ENCODE measurements around the gene PADI4.

Gene PADI4

DNA sequence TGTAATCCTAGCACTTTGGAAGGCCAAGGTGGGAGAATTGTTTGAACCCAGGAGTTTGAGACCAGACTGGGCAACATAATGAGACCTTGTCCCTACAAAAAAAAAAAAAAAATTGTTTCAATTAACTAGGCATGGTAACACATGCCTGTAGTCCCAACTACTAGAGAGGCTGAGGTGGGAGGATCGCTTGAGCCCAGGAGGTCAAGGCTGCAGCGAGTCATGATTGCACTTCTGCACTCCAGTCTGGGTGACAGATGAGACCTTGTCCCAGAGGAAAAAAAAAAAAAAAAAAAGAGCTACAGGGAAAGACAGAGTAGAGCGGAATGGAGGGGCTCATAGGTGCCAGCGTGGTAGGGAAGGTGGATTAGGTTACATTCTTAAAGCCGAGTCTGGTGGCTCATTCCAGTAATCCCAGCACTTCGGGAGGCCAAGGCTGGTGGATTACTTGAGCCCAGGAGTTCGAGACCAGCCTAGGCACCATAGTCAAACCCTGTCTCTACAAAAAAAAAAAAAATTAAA is 43.0 kb downstream of the PADI4 start:
- no peak for DNase-seq

DNA sequence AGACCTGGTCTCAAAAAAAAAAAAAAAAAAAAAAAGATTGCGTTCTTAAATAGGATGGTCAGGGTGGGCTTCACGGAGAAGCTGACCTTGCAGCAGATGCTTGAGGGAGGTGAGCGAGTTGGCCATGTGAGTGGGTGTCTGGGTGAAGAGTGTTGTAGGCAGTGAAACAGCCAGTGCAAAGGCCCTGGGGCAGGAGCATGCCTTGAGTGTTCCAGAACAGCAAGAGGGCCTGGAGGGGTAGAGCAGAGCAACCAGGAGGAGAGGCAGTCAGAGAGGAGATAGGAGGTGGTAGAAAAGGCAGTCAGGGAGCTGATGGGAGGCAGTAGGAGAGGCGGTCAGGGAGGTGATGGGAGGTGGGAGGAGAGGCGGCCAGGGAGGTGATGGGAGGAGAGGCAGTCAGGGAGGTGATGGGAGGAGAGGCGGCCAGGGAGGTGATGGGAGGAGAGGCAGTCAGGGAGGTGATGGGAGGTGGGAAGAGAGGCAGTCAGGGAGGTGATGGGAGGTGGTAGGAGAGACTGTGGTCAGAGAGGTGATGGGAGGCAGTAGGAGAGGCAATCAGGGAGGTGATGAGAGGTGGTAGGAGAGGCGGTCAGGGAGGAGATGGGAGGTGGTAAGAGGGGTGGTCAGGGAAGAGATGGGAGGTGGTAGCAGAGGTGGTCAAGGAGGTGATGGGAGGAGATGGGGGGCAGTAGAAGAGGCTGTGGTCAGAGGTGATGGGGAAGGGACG is 43.8 kb downstream of the PADI4 start:
- DNase-seq: no peak

DNA sequence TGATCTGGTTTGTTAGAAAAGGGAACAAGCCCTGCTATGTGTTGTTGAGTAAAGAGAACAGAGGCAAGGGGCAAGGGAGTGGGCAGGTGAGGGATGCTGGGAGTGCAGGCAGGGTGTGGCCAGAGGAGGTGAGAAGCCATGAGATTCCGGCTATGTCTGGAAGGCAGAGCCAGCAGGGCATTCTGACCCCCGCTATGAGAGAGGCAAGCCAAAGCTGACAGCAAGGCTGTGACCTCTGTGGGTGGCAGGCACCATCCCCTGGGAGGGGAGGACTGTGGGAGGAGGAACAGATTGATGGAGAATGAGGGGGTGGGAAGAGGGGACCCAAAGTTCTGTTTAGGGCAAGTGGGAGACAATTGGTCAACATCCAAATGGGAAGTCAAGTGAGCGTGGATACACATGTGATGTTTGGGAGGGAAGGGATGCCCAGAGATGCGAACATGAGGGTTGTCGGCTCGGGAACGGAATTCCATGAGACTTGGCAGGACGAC is 44.5 kb downstream of the PADI4 start:
- no peak for DNase-seq

DNA sequence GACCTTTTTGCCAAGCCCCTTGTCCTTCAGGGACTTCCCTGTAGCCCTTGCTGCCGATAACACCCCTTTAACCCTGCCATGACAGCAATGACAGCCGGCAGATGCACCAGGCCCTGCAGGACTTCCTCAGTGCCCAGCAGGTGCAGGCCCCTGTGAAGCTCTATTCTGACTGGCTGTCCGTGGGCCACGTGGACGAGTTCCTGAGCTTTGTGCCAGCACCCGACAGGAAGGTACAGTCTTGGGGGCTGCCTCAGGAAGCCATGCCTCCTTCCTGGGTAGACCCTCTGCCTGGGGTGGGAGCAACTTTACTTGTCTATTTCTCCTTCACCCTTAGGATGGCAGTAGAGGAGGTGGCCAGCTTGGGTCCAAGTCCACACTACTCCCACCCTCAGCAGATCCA is 47.9 kb downstream of the PADI4 start:
- peak; percentile 43 for DNase-seq

DNA sequence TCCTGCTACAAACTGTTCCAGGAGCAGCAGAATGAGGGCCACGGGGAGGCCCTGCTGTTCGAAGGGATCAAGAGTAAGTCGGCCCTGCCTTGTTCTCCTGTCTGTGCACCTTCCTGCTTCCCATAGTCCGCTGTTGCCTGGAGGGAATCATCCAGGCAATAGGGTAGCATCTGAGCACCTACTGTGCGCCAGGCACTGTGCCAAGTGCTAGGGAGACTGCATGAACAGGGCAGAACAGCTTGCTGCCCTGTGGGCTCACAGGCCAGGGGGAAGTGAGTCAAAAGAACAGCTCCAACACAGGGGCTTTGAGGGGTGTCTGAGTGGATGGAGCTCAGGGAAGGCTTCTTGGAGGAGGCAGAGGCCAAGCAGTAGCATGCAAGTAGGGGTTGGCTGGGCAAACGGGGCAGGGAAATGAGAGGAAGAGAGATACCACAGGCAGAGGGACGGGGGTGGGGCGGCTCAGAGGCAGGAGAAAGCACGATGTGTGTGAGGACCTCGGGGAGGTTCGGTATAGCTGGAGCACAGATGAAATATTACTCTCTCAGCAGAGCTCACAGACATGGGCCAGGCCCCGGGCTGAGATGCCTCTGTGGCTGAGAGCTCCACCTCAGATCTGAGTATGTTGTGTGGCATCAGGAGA is 48.5 kb downstream of the PADI4 start:
- peak; percentile 61 for DNase-seq

DNA sequence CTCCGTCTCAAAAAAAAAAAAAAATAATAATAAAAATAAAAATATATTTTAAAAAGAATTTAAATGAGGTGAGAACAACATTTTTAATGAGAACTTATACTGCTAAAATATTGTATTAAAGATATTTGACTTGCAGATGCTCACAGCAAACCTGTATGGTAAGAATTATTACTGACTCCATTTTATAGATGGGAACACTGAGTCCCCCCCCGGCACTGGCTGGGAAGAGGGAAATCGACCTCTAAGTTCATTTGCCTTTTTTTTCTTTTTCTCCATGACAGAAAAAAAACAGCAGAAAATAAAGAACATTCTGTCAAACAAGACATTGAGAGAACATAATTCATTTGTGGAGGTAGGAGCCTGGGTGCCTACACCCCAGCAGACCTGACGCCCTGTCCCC is 50.6 kb downstream of the PADI4 start:
- no peak for DNase-seq

DNA sequence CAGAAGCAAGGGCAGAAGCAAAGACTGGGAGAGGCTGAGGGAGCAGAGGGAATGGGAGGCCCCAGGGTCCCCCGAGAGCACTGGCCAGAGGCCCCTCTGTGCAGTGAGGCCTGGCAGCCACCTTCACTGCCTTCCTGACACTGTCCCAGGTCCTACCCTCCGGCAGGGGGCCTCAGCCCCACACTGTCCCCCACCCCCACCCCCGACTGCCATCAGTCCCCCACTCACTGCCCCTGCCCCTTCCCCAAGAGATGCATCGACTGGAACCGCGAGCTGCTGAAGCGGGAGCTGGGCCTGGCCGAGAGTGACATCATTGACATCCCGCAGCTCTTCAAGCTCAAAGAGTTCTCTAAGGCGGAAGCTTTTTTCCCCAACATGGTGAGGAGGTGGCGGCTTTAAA is 51.0 kb downstream of the PADI4 start:
- no peak for DNase-seq

DNA sequence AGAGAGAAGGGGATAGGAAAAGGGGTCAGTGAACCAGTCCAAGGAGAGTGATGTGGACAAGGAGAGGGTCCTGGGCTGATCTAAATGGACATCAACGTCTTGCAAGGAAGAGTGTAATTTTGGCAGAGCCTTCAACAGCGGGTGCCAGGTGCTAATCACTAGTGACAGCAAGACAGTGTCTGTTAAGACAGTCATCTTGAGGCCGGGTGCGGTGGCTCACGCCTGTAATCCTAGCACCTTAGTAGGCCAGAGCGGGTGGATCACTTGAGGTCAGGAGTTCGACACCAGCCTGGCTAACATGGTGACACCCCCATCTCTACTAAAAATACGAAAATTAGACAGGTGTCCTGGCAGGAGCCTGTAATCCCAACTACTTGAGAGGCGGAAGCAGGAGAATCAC is 51.8 kb downstream of the PADI4 start:
- peak; percentile 52 for DNase-seq

DNA sequence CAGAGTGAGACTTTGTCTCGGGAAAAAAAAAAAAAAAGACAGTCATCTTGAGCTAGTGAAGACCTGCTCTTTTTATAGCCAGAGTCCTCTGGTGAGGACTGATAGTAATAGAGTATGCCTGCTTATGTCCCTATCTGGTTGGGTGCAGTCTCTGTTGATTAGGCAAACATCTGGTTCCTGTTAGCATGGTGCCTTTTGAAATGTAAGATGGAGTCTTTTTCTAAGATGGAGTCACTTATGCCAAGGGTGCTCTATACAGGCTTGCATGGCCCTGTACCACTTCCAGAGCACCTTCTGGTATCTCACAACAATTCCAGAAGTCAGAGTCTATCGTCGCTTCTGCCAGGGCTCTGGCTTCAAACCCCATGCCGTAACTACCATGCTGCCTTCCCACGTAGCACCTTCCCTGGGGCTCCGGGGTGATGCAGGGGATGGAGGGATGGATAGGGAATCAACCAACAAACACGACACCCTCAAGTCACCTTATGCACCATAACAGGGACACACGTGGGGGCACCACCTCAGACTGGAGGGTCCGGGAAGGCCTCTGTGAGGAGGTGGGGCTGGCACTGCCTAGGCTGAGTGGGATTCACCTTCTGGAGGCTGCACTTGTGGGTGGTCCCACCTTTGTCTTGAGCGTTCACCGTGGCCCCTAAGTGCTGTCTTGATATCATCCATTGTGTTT is 52.4 kb downstream of the PADI4 start:
- DNase-seq: peak; percentile 84

DNA sequence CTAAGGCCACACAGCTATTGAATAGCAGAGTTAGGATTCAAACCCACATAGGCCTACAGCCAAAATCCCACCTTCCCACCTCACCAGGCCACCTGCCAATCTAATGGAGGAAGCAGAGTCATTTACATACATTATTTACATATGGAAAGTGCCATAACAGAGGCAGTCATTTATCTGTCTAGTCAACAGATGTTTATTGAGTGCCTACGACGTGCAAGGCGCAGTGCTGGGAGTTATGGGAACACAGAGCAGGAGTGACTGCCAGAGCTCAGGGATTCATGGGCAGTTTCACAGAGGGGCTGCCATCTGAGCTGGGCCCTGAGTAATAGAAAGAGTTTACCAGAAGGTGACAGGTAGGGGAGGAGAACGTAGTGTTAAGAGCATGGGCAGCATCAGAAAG is 53.7 kb downstream of the PADI4 start:
- DNase-seq: no peak

DNA sequence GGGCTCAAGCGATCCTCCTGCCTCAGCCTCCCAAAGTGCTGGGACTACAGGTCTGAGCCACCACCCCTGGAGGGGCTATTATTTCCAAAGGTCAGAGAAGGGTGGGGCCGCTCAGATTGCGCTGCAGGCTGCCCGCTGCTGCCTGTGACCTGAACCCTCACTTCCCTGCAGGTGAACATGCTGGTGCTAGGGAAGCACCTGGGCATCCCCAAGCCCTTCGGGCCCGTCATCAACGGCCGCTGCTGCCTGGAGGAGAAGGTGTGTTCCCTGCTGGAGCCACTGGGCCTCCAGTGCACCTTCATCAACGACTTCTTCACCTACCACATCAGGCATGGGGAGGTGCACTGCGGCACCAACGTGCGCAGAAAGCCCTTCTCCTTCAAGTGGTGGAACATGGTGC is 55.4 kb downstream of the PADI4 start:
- DNase-seq: no peak

DNA sequence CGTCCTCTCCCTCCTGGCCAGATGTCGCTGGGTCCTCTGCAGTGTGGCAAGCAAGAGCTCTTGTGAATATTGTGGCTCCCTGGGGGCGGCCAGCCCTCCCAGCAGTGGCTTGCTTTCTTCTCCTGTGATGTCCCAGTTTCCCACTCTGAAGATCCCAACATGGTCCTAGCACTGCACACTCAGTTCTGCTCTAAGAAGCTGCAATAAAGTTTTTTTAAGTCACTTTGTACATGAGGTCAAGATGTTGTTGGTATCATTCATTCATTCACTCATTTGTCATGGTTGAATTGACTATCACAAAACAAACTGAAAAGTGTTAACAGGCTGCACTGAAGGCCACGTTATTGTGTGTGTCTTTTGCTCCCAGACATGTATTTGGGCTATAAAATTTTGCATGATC is 55.8 kb downstream of the PADI4 start:
- no peak for DNase-seq

DNA sequence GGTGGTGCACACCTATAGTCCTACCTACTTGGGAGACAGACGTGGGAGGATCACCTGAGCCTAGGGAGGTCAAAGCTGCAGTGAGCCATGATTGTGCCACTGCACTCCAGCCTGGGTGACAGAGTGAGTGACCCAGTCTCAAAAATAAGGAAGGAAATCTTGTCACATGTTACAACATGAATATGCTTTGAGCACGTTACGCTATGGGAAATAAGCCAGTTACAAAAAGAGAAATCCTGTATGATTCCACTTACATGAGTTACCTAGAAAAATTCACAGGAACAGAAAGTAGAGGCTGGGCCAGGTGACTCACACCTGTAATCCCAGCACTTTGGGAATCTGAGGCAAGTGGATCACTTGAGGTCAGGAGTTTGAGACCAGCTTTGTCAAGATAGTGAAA is 57.3 kb downstream of the PADI4 start:
- peak; percentile 42 for DNase-seq

DNA sequence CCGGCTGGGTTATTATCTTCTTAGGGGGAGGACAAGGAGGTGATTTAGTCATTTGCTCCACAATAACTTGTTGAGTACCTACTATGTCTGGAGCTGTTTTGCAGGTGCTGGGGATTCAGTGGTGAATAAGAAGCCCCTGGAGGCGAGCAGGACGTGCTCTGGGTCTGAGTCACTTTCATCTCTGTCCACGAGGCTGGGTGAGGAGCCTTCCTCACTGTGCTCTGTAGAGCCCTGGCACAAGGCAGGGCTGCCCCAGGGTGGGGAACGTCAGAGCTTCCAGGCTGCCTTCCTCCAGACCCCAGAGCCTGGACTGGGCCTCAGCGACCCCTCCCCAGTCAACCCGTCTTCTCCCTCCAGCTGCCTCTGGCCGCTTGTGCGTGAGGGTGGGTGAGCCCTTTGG is 61.5 kb downstream of the PADI4 start:
- no peak for DNase-seq

DNA sequence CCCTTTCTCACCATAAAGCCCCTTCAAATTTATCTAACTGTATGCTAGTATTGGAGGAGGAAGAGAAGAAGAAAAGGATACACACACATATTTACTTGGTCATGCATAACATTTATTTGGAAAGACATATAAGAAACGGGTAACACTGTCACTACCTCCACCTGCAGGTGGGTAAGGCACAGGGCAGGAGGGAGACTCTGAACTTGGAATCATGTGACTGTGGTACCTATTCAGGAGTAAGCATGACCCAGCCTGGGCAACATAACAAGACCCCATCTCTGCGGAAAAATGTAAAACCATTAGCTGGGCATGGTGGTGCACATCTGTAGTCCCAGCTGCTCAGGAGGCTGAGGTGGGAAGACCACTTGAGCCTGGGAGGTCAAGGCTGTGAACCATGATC is 62.6 kb downstream of the PADI4 start:
- DNase-seq: peak; percentile 42

DNA sequence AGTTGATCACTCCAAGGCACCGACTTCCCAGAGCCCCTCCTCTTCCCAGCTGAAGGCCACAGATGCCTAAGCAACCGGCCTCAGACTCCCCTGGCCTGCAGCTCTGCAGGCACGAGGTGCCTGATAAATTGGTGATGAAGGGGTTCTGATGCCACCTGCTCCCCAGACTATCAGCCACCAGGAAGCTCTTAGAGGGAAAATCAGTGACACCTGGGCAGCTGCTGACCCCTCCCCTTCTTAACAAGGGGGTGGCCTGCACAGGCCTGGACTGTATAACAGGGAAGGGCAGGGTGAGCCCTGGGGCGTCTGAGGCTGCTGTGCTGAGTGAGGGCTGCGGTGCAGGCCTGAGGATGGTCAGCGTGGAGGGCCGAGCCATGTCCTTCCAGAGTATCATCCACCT is 63.9 kb downstream of the PADI4 start, which contains the start of gene PADI6:
Gene PADI6, plus strand, starts transcription at position 301 of the 400 bp plus-strand sequence. Its CDS starts 50 bp downstream, at position 351.
- no peak for DNase-seq

DNA sequence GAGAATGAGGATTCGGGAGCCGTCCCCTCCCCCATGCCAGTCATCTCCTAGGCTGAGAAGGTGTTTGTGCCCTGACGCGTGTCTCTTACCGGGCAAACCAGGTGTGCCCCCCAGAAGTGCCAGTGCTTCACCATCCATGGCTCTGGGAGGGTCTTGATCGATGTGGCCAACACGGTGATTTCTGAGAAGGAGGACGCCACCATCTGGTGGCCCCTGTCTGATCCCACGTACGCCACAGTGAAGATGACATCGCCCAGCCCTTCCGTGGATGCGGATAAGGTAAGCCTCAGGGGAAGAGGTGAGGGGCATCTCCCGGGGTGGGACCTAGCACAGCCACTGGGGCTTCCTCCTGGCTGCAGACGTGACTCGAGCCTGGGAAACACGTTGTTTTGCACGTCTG is 65.0 kb downstream of the PADI4 start:
- DNase-seq: no peak

DNA sequence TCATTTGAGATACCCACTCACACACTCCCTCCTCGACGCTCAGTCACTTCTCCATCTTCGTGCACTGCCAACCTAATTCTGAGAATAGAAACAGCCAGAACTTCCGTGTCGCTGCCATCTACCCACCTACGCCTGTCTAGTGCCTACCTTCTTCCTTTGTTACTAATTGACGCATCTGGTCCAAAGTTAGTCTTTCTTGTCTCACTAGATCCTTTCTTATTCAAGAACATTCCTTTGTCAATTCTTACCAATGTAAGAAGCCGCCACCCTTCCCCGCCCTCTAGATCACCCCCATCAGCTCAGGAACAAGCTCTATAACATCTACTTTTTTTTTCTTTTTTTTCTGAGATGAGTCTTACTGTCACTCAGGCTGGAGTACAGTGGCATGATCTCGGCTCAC is 67.7 kb downstream of the PADI4 start:
- no peak for DNase-seq

DNA sequence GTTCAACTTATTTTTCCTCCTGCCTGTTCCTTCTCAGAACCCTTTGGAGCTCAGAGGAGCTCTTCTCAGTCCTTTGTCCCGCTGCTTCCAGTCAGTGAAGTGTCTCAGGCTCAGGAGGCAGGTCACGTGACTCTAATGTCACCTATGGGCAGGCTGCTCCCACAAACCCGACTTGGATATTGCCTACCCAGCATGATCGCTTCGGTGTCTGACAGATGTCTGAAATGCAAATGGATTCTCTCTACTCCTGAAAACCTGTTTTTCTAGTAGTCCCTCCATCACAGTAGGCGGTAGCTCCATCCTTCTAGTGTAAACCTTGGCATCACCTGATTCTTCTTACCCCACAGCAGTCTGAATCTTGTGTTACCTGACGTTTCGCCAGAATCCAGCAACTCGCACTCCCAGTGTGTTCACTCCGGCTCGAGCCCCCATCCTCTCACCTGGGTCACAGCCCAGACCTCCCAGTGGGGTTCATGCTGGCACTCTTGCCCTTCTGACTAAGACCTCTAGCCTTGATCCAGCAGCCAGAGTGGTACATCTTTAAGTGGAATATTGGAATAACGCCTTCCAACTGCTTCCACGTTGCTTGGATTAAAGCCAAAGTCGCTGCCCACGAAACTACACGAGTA is 69.4 kb downstream of the PADI4 start:
- DNase-seq: no peak

DNA sequence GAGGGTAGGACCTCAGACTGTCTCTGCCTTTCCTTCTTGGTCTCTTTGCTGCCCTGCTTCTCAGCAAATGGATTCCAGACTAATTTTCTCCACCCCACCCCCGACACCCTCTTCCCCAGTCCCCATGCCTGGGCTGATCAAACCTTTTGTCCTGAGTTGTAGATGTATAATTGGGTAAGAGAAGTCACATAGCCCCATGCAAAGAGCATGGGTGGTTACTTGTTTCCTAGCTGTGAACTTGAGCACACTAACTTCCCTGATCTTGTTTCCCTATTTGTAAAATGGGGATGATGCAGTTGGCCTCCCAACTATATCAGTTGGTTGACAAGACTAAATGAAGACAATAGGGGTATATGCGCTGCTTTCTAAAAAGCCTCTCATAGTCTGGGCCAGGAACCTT is 73.2 kb downstream of the PADI4 start:
- DNase-seq: no peak

DNA sequence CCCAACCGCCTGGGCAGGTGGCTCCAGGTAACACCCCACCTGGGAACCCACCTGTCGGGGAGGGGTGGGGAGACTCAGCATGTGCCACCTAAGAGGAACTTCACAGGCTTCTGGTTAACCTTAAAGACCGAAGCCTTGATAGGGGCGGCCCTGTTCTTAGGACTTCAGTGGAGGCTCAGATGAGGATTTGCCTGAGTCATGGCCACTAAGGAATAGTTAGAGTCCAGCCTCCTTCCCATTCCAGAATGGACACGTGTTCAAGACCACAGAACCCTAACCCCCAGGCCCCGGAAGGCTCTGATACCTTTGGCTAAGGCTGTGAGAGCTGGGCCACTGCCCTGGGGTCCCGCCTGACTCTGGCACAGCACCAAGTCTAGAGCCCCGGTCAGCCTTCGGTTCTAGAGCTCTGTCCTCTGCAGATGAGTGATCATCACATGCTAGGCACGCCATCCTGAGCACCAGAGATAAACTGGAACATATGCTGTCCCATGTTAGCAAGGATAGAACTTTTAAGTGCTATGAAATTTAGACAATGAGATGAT is 84.3 kb downstream of the PADI4 start:
- no peak for DNase-seq

DNA sequence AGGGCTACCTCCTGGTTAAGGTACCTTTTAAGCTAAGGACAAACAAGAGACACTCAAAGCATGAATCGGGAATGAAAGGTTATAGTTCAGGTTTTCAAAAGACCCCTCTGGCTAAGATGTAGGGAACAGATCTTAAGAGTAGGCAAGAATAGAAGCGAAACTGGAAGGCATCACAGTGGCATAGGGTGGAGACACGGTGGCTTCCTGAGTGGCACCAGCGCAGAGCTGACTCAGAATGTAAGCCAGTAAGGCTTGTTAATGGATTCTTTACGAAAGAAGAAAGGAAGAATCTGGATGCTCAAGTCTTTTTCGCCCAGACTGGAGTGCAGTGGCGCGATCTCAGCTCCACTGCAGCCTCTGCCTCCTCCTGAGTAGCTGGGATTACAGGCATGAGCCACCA is 85.2 kb downstream of the PADI4 start:
- DNase-seq: no peak
